K562 (cell line): ENCODE data around the gene LTA. TPM values are rescaled to one million over a fixed set of nuclear protein-coding genes. Genes with fewer than 3 reads are reported as not detected.

Experiments
- ARNT ChIP-seq, 2 experiments: fragments of 450-650 bp; IDR thresholded peaks; 2 replicates each; pipeline ENCODE4 v1.6.1; 2016; ENCODE audit warnings: mild to moderate bottlenecking in 1 of 2
- C11orf30 ChIP-seq: fragments of 450-650 bp; IDR thresholded peaks from 2 replicates; pipeline ENCODE4 v1.6.1; 2016; ENCODE audit warnings: low read depth, mild to moderate bottlenecking
- CHD1 ChIP-seq: fragments of 200-600 bp; sonication (generic); IDR thresholded peaks from one replicate; pipeline ENCODE4 v1.6.1; 2012; ENCODE audit warnings: mild to moderate bottlenecking, moderate library complexity, low read length, inconsistent platforms
- CXXC5 ChIP-seq: fragments of 250-450 bp; sonication (Bioruptor Pico); IDR thresholded peaks from 2 replicates; pipeline ENCODE4 v1.8.0; 2022; ENCODE audit warnings: inconsistent platforms, mild to moderate bottlenecking, moderate library complexity
- DACH1 ChIP-seq: fragments of 450-650 bp; IDR thresholded peaks from 2 replicates; pipeline ENCODE4 v1.6.1; 2018; ENCODE audit not compliant: partially characterized antibody
- E2F3 ChIP-seq: fragments of 250-450 bp; sonication (Bioruptor Pico); IDR thresholded peaks from 2 replicates; pipeline ENCODE4 v1.4.0; 2020; ENCODE audit warnings: mild to moderate bottlenecking
- GATAD2A ChIP-seq: fragments of 450-650 bp; IDR thresholded peaks from 2 replicates; pipeline ENCODE4 v1.6.1; 2017
- HIVEP1 ChIP-seq: fragments of 250-450 bp; sonication (Bioruptor Pico); IDR thresholded peaks from 2 replicates; pipeline ENCODE4 v1.4.0; 2020; ENCODE audit warnings: mild to moderate bottlenecking
- KLF16 ChIP-seq: IDR thresholded peaks from 2 replicates; pipeline ENCODE4 v1.6.1; 2016; ENCODE audit warnings: antibody characterized with exemption
- NCOA1 ChIP-seq: fragments of 450-650 bp; IDR thresholded peaks from 2 replicates; pipeline ENCODE4 v1.6.1; 2016; ENCODE audit warnings: low read depth
- NCOA4 ChIP-seq: fragments of 450-650 bp; IDR thresholded peaks from 2 replicates; pipeline ENCODE4 v1.6.1; 2018; ENCODE audit warnings: mild to moderate bottlenecking; ENCODE audit not compliant: partially characterized antibody
- POLR2B ChIP-seq: fragments of 450-650 bp; IDR thresholded peaks from 2 replicates; pipeline ENCODE4 v1.6.1; 2018; ENCODE audit warnings: low read depth; ENCODE audit not compliant: partially characterized antibody
- RB1 ChIP-seq: fragments of 450-650 bp; IDR thresholded peaks from 2 replicates; pipeline ENCODE4 v1.6.1; 2017; ENCODE audit warnings: low read depth, mild to moderate bottlenecking
- SMAD4 ChIP-seq: fragments of 250-450 bp; sonication (Bioruptor Pico); conservative IDR thresholded peaks from 2 replicates; pipeline ENCODE4 v1.8.0; 2021; ENCODE audit warnings: inconsistent platforms, mild to moderate bottlenecking, moderate library complexity
- TFAM ChIP-seq: fragments of 250-450 bp; sonication (Bioruptor Pico); conservative IDR thresholded peaks from 2 replicates; pipeline ENCODE4 v1.5.0; 2021; ENCODE audit warnings: mild to moderate bottlenecking, moderate library complexity
- THRAP3 ChIP-seq: fragments of 450-650 bp; IDR thresholded peaks from 2 replicates; pipeline ENCODE4 v1.6.1; 2016; ENCODE audit warnings: mild to moderate bottlenecking, inconsistent platforms, borderline replicate concordance
- ZNF644 ChIP-seq: fragments of 200-800 bp; sonication (Bioruptor generic); IDR thresholded peaks from 2 replicates; pipeline ENCODE4 v1.6.1; 2016; ENCODE audit warnings: low read depth, missing genetic modification characterization, missing compliant biosample characterization
- polyA plus RNA-seq, 8 experiments: library from polyadenylated mRNA; depleted of rRNA in 4 of 8; stranded (reverse) in 5 of 8; unstranded in 3 of 8; fragments of >200 nt; fragmentation: Nextera tagmentation in 2 of 8; fragmentation: Illumina TruSeq in 1 of 8; extraction: Ambion mirVana in 2 of 8; extraction: Trizol in 1 of 8; gene quantifications; 2 replicates each; pipeline versions ENCODE4 v1.2.1 to v1.2.3, GENCODE V29; 2011 to 2014; ENCODE audit warnings: inconsistent platforms in 1 of 8, missing spikeins in 1 of 8
- total RNA-seq, 7 experiments: library from RNA; depleted of rRNA in 6 of 7; stranded (reverse); fragments of >200 nt in 6 of 7; fragmentation: Illumina TruSeq in 2 of 7; extraction: Trizol in 2 of 7; gene quantifications; 2 replicates each; pipeline versions ENCODE4 v1.2.1 to v1.2.3, GENCODE V29; 2011 to 2021; ENCODE audit warnings: low replicate concordance in 1 of 7
- TF ChIP-seq, protein P1 (sequence below): fragments of 450-650 bp; IDR thresholded peaks from 2 replicates; pipeline ENCODE4 v1.6.1; 2016; ENCODE audit warnings: low read depth, mild to moderate bottlenecking, moderate library complexity
- TF ChIP-seq, protein P2 (sequence below): fragments of 450-650 bp; IDR thresholded peaks from 2 replicates; pipeline ENCODE4 v1.6.1; 2016; ENCODE audit warnings: low read depth
- TF ChIP-seq, protein P3 (sequence below): fragments of 450-650 bp; formaldehyde crosslinking; IDR thresholded peaks from 2 replicates; pipeline ENCODE4 v1.4.0; 2020; ENCODE audit warnings: mild to moderate bottlenecking, moderate library complexity

The LTA gene
- total and polyA plus RNA-seq, 9 of the 15 experiments (the other 6 are each of a cell fraction or from before 2014, with no cell fraction given) = 0.80 TPM; not detected in 8

DNA sequence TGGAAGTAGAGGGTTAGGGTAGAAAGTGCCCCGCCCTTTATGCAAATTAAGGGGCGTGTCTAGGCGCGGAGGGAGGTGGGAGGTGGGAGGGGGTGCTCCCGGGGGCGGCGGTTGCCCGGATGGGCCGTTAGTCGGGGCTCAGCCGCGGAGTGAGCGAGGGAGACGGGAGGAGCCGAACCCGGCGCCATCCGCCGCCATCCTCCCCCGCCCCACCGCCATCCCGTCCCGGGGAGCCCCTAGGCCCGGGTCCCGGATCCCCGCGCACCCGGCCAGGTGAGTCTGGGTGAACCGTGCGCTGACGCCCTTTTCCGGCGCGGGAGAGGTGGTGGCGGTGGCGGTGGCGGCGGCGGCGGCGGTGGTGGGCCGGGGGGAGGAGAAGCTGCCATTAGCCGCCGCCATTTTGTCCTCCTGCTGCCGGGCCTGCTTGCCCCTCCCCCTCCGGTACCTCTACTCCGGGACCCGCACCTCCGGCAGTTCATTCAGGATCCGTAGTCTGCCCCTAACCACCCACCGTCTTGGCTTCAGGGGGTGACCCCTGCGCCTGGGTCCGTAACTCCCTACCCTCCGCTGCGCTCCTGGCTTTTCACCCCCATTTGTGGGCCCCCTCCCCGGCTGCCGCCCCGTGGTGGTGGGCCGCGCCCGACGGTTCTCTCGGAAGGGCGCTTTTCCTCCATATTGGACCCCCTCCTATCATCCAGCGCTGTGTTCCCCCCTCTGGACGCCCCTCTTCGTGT is 48.7 kb downstream of the LTA start, which contains the start of gene PRRC2A (continued):
- TF ChIP-seq, protein P1, sequence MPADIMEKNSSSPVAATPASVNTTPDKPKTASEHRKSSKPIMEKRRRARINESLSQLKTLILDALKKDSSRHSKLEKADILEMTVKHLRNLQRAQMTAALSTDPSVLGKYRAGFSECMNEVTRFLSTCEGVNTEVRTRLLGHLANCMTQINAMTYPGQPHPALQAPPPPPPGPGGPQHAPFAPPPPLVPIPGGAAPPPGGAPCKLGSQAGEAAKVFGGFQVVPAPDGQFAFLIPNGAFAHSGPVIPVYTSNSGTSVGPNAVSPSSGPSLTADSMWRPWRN = no peak
- TF ChIP-seq HIVEP1 (CRISPR knock-in tag) (peak; percentile 85), C11orf30 (no peak), CXXC5 (CRISPR knock-in tag) (no peak), DACH1 (peak; percentile 31), RB1 (peak; percentile 86), THRAP3 (no peak), NCOA4 (no peak), ARNT (IDR thresholded peaks at IDR 0.05) (no peak), GATAD2A (peak; percentile 97), TFAM (CRISPR knock-in tag) (no peak), POLR2B (peak; percentile 74), CHD1 (peak; percentile 99), SMAD4 (peak; percentile 92), E2F3 (0 out of 2 replicates have a peak, but pooled peaks have one; percentile 10), KLF16 (no peak; the same call in 1 of the 2 replicates), ZNF644 (tag) (peak; percentile 29; the same call in 1 of the 2 replicates), NCOA1 (0 out of 2 replicates have a peak, but pooled peaks have one; percentile 32)
- TF ChIP-seq, protein P2, sequence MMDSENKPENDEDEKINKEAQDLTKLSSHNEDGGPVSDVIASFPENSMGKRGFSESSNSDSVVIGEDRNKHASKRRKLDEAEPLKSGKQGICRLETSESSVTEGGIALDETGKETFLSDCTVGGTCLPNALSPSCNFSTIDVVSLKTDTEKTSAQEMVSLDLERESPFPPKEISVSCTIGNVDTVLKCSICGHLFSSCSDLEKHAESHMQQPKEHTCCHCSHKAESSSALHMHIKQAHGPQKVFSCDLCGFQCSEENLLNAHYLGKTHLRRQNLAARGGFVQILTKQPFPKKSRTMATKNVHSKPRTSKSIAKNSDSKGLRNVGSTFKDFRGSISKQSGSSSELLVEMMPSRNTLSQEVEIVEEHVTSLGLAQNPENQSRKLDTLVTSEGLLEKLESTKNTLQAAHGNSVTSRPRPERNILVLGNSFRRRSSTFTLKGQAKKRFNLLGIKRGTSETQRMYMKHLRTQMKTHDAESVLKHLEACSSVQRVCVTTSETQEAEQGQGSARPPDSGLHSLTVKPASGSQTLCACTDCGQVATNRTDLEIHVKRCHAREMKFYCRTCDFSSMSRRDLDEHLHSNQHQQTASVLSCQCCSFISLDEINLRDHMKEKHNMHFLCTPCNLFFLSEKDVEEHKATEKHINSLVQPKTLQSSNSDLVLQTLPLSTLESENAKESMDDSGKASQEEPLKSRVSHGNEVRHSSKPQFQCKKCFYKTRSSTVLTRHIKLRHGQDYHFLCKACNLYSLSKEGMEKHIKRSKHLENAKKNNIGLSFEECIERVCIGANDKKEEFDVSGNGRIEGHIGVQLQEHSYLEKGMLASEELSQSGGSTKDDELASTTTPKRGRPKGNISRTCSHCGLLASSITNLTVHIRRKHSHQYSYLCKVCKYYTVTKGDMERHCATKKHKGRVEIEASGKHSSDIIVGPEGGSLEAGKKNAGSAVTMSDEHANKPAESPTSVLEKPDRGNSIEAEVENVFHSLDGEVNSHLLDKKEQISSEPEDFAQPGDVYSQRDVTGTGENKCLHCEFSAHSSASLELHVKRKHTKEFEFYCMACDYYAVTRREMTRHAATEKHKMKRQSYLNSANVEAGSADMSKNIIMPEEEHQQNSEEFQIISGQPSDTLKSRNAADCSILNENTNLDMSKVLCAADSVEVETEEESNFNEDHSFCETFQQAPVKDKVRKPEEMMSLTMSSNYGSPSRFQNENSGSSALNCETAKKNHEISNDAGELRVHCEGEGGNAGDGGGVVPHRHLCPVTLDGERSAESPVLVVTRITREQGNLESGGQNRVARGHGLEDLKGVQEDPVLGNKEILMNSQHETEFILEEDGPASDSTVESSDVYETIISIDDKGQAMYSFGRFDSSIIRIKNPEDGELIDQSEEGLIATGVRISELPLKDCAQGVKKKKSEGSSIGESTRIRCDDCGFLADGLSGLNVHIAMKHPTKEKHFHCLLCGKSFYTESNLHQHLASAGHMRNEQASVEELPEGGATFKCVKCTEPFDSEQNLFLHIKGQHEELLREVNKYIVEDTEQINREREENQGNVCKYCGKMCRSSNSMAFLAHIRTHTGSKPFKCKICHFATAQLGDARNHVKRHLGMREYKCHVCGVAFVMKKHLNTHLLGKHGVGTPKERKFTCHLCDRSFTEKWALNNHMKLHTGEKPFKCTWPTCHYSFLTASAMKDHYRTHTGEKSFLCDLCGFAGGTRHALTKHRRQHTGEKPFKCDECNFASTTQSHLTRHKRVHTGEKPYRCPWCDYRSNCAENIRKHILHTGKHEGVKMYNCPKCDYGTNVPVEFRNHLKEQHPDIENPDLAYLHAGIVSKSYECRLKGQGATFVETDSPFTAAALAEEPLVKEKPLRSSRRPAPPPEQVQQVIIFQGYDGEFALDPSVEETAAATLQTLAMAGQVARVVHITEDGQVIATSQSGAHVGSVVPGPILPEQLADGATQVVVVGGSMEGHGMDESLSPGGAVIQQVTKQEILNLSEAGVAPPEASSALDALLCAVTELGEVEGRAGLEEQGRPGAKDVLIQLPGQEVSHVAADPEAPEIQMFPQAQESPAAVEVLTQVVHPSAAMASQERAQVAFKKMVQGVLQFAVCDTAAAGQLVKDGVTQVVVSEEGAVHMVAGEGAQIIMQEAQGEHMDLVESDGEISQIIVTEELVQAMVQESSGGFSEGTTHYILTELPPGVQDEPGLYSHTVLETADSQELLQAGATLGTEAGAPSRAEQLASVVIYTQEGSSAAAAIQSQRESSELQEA = peak; percentile 66
- TF ChIP-seq, protein P3, sequence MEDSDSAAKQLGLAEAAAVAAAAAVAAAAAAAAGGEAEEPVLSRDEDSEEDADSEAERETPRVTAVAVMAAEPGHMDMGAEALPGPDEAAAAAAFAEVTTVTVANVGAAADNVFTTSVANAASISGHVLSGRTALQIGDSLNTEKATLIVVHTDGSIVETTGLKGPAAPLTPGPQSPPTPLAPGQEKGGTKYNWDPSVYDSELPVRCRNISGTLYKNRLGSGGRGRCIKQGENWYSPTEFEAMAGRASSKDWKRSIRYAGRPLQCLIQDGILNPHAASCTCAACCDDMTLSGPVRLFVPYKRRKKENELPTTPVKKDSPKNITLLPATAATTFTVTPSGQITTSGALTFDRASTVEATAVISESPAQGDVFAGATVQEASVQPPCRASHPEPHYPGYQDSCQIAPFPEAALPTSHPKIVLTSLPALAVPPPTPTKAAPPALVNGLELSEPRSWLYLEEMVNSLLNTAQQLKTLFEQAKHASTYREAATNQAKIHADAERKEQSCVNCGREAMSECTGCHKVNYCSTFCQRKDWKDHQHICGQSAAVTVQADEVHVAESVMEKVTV (CRISPR knock-in tag) = peak; percentile 32; the same call in 1 of the 2 replicates
